ENCODE measurements around the gene DCLK1. TPM values are rescaled to one million over a fixed set of nuclear protein-coding genes. Genes with fewer than 3 reads are reported as not detected.
A peak's percentile ranks its signal among the peaks of the same experiment; 100 is the strongest.

The DCLK1 gene
- total RNA-seq, 1 donor from 2014 or later, result 2.9 TPM

GRCh38 chr13:35822666-35823065, 308.5 kb downstream of the DCLK1 start:
- no peak for DNase-seq (ENCODE audit: low read depth)
- no peak overlapping the region for H3K4me3 ChIP-seq (ENCODE audit: low read depth, low read length)
- TF ChIP-seq, protein P1, sequence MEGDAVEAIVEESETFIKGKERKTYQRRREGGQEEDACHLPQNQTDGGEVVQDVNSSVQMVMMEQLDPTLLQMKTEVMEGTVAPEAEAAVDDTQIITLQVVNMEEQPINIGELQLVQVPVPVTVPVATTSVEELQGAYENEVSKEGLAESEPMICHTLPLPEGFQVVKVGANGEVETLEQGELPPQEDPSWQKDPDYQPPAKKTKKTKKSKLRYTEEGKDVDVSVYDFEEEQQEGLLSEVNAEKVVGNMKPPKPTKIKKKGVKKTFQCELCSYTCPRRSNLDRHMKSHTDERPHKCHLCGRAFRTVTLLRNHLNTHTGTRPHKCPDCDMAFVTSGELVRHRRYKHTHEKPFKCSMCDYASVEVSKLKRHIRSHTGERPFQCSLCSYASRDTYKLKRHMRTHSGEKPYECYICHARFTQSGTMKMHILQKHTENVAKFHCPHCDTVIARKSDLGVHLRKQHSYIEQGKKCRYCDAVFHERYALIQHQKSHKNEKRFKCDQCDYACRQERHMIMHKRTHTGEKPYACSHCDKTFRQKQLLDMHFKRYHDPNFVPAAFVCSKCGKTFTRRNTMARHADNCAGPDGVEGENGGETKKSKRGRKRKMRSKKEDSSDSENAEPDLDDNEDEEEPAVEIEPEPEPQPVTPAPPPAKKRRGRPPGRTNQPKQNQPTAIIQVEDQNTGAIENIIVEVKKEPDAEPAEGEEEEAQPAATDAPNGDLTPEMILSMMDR (IDR thresholded peaks at IDR 0.05; ENCODE audit: insufficient read depth, low read length, poor library complexity, severe bottlenecking), result no peak
- no peaks in the 10 kb centered on the region for H3K36me3 ChIP-seq (ENCODE audit: control insufficient read depth, insufficient read depth, low read length)
- no peaks in the 10 kb centered on the region for H3K27me3 ChIP-seq (ENCODE audit: control insufficient read depth, insufficient read depth, low read length)

DNA sequence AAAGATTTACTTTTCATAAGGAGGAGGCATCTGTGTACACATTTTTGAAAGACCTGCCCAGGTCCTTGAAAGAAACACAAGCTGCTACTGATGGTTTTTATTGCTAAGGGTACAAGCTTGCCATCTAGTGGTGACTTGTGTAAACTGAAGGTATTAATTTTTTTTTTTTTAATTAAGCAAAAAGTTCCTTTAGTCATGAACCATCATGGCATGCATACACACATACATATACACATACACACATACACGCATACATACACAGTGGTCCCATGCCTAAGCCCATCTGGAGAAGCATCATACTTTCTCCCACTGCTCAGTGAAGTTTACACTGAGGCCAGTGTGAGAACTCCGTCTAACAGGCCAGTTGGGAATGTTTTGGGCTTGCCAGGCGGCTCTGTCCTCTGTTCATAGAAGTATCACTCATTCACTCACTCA, 312.5 kb downstream of the DCLK1 start:
- peak; percentile 4 for DNase-seq (ENCODE audit: low read depth)
- Histone ChIP-seq H3K27me3 (ENCODE audit: control insufficient read depth, insufficient read depth, low read length) (no peaks in the 10 kb centered on the region), H3K36me3 (ENCODE audit: control insufficient read depth, insufficient read depth, low read length) (no peaks in the 10 kb centered on the region), H3K4me3 (ENCODE audit: low read depth, low read length) (no peak overlapping the region)
- TF ChIP-seq, protein P1 (IDR thresholded peaks at IDR 0.05; ENCODE audit: insufficient read depth, low read length, poor library complexity, severe bottlenecking), result peak; percentile 73

GRCh38 chr13:35817642-35818607, 313.3 kb downstream of the DCLK1 start:
- Histone ChIP-seq H3K27me3 (ENCODE audit: control insufficient read depth, insufficient read depth, low read length) (no peaks in the 10 kb centered on the region), H3K4me3 (ENCODE audit: low read depth, low read length) (no peak overlapping the region), H3K36me3 (ENCODE audit: control insufficient read depth, insufficient read depth, low read length) (no peaks in the 10 kb centered on the region)
- DNase-seq (ENCODE audit: low read depth), result no peak
- TF ChIP-seq, protein P1 (IDR thresholded peaks at IDR 0.05; ENCODE audit: insufficient read depth, low read length, poor library complexity, severe bottlenecking), result no peak

DNA sequence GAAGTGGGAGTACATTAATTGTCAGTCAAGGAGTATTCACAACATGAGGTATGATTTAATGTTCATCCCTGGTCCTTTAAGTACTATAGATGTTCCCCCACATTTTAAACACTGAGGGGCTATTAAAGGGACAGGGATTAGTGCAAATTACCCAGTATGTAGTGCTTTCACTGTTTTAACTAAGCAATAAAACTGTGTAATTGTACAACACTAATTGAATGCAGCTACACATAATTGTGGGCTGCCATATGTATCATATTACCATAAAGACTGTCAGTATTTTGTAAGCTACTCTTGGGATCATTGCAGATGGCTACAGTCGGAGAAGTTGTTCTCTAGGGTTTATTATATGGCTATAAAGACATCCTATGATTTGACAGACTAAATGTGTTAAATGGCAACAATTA, 316.6 kb downstream of the DCLK1 start:
- H3K36me3 ChIP-seq (ENCODE audit: control insufficient read depth, insufficient read depth, low read length), result no peaks in the 10 kb centered on the region

DNA sequence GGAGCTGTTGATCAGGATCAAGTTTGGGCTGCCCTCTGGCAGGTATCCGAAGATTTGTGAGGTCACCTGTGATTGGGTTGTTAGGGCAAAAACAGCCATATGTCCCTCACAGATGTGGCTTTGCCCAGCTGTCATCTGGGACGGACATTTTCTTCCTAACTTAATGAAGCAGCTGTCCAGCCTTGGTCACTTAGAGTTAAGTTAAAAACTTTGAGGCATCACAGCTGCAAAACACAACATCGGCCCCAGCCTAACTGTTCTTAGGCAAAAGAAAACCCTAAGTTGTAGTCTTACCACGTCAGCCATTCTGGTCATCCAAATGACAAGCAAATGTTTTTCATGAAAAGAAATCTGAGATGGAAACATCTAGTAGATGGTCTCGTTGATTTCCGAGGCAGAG, 318.4 kb downstream of the DCLK1 start:
- Histone ChIP-seq H3K36me3 (ENCODE audit: control insufficient read depth, insufficient read depth, low read length) (no peaks in the 10 kb centered on the region), H3K27me3 (ENCODE audit: control insufficient read depth, insufficient read depth, low read length) (no peaks in the 10 kb centered on the region)
- no peak for DNase-seq (ENCODE audit: low read depth)

More for the DNA sequence above, 316.6 kb downstream of the DCLK1 start:
- DNase-seq (ENCODE audit: low read depth), result no peak
- H3K27me3 ChIP-seq (ENCODE audit: control insufficient read depth, insufficient read depth, low read length), result no peaks in the 10 kb centered on the region
- no peak overlapping the region for H3K4me3 ChIP-seq (ENCODE audit: low read depth, low read length)
- TF ChIP-seq, protein P1 (IDR thresholded peaks at IDR 0.05; ENCODE audit: insufficient read depth, low read length, poor library complexity, severe bottlenecking), result no peak

More for the DNA sequence above, 318.4 kb downstream of the DCLK1 start:
- no peak overlapping the region for H3K4me3 ChIP-seq (ENCODE audit: low read depth, low read length)
- TF ChIP-seq, protein P1 (IDR thresholded peaks at IDR 0.05; ENCODE audit: insufficient read depth, low read length, poor library complexity, severe bottlenecking), result no peak
